HG03139 (cell line): ENCODE results near the gene MYH10.

Experiments used
- ATAC-seq: cut with Tn5 transposase; IDR thresholded peaks from one replicate; pipeline ENCODE4 v1.9.1; 2021; ENCODE audit not compliant: unreplicated experiment

MYH10 gene

GRCh38 chr17:8451933-8452614 lies 178.5 kb downstream of the MYH10 start:
- ATAC-seq = no peak

GRCh38 chr17:8448310-8448709 lies 182.2 kb downstream of the MYH10 start:
- ATAC-seq = no peak

GRCh38 chr17:8447799-8448198 lies 182.7 kb downstream of the MYH10 start:
- no peak for ATAC-seq

DNA sequence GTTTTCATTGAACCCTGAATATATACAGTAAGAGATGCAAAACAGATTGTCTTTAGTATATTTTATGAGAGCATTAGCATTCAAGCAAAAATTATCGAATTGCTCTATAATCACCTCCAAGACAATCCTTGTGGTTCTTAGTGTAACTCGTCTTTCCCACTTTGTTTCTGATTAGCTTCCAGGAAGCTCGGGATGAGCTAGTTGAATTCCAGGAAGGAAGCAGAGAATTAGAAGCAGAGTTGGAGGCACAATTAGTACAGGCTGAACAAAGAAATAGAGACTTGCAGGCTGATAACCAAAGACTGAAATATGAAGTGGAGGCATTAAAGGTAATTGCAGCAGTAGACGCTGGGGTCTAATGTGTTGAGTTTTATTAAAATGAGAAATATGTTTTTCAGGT lies 185.0 kb downstream of the MYH10 start:
- no peak for ATAC-seq

GRCh38 chr17:8444494-8444893 lies 186.0 kb downstream of the MYH10 start:
- no peak for ATAC-seq

- no peak for ATAC-seq
Observed at GRCh38 chr17:8443756-8444155, 186.8 kb downstream of the MYH10 start.

DNA sequence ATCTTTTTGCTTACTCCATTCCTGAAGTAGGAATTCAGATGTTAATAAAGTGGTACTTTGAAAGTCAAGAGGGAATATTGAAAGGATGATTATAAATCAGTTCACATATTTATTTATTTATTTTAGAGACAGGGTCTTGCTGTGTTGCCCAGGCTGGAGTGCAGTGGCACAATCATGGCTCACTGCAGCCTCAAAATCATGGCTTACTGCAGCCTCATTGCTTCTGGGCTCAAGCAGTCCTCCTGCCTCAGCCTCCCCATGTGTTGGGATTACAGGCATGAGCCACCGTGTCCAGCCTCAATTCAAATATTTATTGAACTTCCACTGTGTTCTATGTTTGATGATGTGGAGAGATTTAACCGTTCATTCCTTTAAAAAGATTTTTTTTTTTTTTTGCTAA lies 188.2 kb downstream of the MYH10 start:
- ATAC-seq = no peak

GRCh38 chr17:8441690-8442089 lies 188.8 kb downstream of the MYH10 start:
- ATAC-seq = no peak

DNA sequence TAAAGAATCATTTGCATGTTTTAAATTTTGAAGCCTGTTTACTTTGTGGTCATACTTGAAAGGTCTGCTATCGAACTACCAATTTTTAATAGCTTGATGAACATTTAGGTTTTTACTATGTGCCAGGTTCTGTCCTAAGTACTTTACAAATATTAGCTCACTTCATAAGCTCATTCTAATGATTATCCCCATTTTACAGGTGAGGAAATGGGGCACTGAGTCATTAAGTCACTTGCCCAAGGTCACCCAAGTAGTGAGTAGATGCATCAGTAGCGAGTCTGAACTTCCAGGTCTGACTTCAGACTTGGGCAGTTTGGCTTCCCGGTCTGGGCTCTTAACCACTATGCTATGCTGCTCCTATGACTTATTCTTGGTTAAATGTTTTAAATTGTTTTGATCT lies 190.8 kb downstream of the MYH10 start:
- ATAC-seq = no peak

- no peak for ATAC-seq
Observed at GRCh38 chr17:8438441-8438840, 192.1 kb downstream of the MYH10 start.

DNA sequence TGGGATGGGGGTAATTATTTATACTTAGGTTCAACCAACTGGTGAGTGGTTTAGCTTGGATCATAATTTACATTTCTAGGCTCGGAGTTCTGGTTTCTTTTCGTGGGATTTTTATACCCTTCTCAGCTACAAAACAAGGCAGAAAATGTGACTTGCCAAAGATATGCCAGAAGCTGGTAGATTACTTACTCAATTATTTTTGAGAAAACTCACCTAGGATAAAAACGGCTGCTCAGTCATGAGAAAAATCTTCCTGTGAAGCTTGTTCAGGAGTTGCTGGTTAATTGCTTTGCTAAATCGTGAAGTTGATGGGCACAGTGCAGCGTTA lies 193.7 kb downstream of the MYH10 start:
- no peak for ATAC-seq

GRCh38 chr17:8436169-8436843 lies 194.2 kb downstream of the MYH10 start:
- ATAC-seq = peak; percentile 33

DNA sequence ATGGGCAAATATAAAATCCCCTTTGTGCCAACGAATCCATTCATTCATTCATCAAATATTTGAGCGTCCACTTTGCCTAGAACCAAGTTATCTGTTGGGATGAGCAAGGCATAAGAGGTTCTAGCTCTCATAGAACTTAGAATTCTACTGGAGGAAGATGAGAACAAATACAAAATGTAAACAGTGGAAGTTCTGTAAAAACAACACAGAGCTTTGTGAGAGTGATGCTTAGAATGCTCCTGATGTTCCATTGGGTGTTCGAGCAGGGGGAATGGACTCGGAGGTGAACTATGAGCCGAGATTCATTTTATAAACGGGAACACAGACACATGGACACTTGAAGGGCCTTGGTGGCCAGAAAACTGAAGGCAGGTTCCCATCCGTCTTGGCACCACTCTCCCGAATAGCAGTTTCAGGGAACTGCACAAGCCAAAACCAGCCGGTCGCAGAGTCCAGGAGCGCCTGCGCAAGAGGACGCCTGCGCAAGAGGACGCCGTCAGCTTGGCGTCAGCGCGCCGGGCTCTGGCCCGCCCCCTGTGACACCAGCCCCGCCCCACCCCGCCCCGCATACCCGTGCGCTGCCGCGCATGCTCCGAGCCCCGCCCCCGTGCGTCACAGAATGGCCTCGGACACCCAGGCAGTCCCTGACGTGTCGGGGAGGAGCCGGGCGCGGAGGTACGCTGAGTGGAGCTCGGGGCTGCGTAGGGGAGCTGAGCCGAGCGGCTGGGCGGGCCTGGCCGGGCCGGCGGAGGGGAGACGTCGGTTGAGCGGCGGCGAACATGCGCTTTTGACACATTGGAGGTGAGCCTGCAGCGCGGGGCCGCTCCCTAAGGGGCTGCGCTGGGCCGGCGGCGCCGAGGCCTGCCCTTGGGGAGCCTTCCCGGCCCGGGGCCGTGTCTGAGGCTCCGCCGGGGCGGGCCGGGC lies 195.0 kb downstream of the MYH10 start, which contains the start of gene NDEL1:
Gene NDEL1 (plus strand): TSS at position 640 of the 924 bp plus-strand sequence. CDS start 8,388 bp downstream, outside the sequence.
- peak; percentile 93 for ATAC-seq

GRCh38 chr17:8430966-8431365 lies 199.6 kb downstream of the MYH10 start:
- no peak for ATAC-seq

GRCh38 chr17:8426802-8427201 lies 203.7 kb downstream of the MYH10 start:
- ATAC-seq = no peak

GRCh38 chr17:8426094-8426720 lies 204.3 kb downstream of the MYH10 start:
- no peak for ATAC-seq
